Body of pancreas (tissue), 4 donors: ENCODE measurements around the gene GTF3C2.

Experiments
- POLR2A ChIP-seq, 3 donors: fragments of 450-650 bp; IDR thresholded peaks; one replicate each; pipeline ENCODE4 v1.6.1; 2016; ENCODE audit warnings: antibody characterized with exemption in 3 of 3, mild to moderate bottlenecking in 2 of 3
- TF ChIP-seq, protein P1 (sequence below), 7 experiments: fragments of 450-650 bp in 4 of 7; fragments of 200-600 bp in 3 of 7; sonication (generic) in 3 of 7; IDR thresholded peaks; one replicate each; pipeline ENCODE4 v1.5.1; 2016 to 2019; ENCODE audit warnings: antibody characterized with exemption in 7 of 7

DNA sequence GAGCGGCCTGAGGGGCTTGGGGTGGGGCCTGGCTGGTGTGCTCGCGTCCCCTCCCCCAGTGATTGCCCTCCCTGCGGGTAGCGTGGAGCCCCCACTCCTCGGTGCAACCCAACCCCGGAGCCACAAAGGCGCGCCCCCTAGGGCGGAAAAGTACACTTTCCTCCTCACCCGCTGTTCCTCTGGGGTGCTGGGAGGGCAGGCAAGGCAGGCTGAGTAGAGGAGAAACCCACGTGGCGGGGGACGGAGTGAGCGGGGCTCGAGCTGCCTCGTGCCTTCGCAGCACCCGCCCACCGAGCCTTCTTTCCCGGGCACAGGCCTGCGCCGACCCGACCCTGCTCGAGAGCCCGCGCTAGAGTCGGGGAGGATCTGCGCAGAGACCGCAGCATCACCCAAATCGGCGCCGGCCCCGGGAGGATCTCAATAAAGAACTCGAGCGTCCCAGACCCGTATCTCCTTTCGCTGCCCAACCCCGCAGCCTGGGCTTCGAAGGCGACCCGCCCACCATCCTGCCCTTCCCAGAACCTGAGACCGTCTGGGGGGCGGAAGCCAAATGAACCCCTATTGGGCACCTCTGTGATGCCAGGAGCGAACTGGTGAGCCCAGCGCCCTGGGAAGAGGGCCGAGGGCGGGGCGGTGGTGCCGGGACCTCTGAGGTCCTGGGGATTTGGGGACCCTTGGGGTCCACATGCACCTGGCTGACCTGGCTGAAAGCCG, 49.8 kb downstream of the GTF3C2 start:
- no peak for TF ChIP-seq POLR2A (IDR thresholded peaks at IDR 0.05)
- TF ChIP-seq, protein P1, sequence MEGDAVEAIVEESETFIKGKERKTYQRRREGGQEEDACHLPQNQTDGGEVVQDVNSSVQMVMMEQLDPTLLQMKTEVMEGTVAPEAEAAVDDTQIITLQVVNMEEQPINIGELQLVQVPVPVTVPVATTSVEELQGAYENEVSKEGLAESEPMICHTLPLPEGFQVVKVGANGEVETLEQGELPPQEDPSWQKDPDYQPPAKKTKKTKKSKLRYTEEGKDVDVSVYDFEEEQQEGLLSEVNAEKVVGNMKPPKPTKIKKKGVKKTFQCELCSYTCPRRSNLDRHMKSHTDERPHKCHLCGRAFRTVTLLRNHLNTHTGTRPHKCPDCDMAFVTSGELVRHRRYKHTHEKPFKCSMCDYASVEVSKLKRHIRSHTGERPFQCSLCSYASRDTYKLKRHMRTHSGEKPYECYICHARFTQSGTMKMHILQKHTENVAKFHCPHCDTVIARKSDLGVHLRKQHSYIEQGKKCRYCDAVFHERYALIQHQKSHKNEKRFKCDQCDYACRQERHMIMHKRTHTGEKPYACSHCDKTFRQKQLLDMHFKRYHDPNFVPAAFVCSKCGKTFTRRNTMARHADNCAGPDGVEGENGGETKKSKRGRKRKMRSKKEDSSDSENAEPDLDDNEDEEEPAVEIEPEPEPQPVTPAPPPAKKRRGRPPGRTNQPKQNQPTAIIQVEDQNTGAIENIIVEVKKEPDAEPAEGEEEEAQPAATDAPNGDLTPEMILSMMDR (IDR thresholded peaks at IDR 0.05): no peak
